HL-60 (cell line): ENCODE data around the gene PKD2.

Experiments used
- POLR2AphosphoS5 ChIP-seq: IDR thresholded peaks from 2 replicates; pipeline ENCODE4 v1.6.1; 2012; ENCODE audit warnings: low read depth
- SPI1 ChIP-seq: IDR thresholded peaks from 2 replicates; pipeline ENCODE4 v1.6.1; 2012; ENCODE audit warnings: low read depth, mild to moderate bottlenecking, borderline replicate concordance
- TF ChIP-seq, protein P1 (sequence below): IDR thresholded peaks from 2 replicates; pipeline ENCODE4 v1.6.1; 2012; ENCODE audit warnings: low read depth; ENCODE audit not compliant: insufficient replicate concordance
- TF ChIP-seq, protein P2 (sequence below): IDR thresholded peaks from one replicate; pipeline ENCODE4 v1.5.1; 2011; ENCODE audit warnings: low read length, control low read depth, inconsistent platforms; ENCODE audit not compliant: insufficient read depth

DNA sequence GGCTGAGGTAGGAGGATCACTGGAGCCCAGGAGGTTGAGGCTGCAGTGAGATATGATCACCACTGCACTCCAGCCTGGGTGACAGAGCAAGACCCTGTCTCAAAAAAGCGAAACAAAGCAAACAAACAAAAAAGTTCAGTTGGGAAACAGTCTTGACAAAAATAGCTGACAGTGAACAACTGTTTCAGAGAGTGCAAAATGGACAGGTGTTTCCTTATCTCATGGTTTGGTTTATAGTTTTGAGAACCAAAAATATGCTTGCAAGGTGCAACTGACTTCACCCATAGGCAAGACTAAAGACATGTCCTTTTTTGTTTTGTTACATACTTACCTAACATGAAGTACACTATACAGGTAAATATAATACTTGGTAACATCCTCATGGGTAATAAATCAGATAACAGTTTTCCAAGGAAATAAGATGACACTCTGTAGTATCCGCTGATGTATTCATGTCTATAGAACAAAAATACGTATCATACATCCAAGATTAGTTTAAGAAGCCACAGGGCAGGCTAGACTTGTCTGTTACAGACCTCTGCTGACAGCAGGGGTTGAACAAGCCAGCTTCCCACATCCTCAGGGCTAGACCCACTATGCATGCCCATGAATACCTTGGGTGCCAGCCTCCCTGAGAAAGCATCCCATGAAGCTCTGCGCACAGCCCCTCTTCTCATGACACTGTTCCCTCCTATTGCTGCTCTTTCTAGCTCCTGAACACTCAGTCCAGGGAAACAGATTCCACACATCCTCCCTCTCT is 91.7 kb downstream of the PKD2 start:
- TF ChIP-seq, protein P1, sequence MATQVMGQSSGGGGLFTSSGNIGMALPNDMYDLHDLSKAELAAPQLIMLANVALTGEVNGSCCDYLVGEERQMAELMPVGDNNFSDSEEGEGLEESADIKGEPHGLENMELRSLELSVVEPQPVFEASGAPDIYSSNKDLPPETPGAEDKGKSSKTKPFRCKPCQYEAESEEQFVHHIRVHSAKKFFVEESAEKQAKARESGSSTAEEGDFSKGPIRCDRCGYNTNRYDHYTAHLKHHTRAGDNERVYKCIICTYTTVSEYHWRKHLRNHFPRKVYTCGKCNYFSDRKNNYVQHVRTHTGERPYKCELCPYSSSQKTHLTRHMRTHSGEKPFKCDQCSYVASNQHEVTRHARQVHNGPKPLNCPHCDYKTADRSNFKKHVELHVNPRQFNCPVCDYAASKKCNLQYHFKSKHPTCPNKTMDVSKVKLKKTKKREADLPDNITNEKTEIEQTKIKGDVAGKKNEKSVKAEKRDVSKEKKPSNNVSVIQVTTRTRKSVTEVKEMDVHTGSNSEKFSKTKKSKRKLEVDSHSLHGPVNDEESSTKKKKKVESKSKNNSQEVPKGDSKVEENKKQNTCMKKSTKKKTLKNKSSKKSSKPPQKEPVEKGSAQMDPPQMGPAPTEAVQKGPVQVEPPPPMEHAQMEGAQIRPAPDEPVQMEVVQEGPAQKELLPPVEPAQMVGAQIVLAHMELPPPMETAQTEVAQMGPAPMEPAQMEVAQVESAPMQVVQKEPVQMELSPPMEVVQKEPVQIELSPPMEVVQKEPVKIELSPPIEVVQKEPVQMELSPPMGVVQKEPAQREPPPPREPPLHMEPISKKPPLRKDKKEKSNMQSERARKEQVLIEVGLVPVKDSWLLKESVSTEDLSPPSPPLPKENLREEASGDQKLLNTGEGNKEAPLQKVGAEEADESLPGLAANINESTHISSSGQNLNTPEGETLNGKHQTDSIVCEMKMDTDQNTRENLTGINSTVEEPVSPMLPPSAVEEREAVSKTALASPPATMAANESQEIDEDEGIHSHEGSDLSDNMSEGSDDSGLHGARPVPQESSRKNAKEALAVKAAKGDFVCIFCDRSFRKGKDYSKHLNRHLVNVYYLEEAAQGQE: no peak
- TF ChIP-seq, protein P2, sequence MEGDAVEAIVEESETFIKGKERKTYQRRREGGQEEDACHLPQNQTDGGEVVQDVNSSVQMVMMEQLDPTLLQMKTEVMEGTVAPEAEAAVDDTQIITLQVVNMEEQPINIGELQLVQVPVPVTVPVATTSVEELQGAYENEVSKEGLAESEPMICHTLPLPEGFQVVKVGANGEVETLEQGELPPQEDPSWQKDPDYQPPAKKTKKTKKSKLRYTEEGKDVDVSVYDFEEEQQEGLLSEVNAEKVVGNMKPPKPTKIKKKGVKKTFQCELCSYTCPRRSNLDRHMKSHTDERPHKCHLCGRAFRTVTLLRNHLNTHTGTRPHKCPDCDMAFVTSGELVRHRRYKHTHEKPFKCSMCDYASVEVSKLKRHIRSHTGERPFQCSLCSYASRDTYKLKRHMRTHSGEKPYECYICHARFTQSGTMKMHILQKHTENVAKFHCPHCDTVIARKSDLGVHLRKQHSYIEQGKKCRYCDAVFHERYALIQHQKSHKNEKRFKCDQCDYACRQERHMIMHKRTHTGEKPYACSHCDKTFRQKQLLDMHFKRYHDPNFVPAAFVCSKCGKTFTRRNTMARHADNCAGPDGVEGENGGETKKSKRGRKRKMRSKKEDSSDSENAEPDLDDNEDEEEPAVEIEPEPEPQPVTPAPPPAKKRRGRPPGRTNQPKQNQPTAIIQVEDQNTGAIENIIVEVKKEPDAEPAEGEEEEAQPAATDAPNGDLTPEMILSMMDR: no peak
- TF ChIP-seq POLR2AphosphoS5 (no peak), SPI1 (no peak)
